Smooth muscle cell (in vitro differentiated cells): ENCODE results near the gene ZFYVE27. TPM values are rescaled to one million over a fixed set of nuclear protein-coding genes. Genes with fewer than 3 reads are reported as not detected.

Experiments
- DNase-seq: peaks from one replicate; lab custom pipeline; 2025; ENCODE audit not compliant: unreplicated experiment; lab: John Stamatoyannopoulos, UW
- H2AFZ ChIP-seq: fragments of 200-600 bp; sonication (generic); 2 replicates; pipeline ENCODE4 v1.6.0; 2016; ENCODE audit warnings: antibody characterized with exemption, low read depth, mild to moderate bottlenecking
- H3F3A ChIP-seq: fragments of 200-600 bp; sonication (generic); 2 replicates; pipeline ENCODE4 v1.6.0; 2017; ENCODE audit warnings: antibody characterized with exemption, low read depth
- H3K27ac ChIP-seq: fragments of 200-600 bp; sonication (generic); 2 replicates; pipeline ENCODE4 v1.5.1; 2016; ENCODE audit warnings: low read depth, mild to moderate bottlenecking
- H3K27me3 ChIP-seq: fragments of 200-600 bp; sonication (generic); 2 replicates; pipeline ENCODE4 v1.6.1; 2016; ENCODE audit warnings: low read depth, mild to moderate bottlenecking
- H3K36me3 ChIP-seq: fragments of 200-600 bp; sonication (generic); 2 replicates; pipeline ENCODE4 v1.5.1; 2016; ENCODE audit warnings: low read depth
- H3K4me1 ChIP-seq: fragments of 200-600 bp; sonication (generic); 2 replicates; pipeline ENCODE4 v1.5.1; 2016; ENCODE audit warnings: low read depth
- H3K4me2 ChIP-seq: fragments of 200-600 bp; sonication (generic); 2 replicates; pipeline ENCODE4 v1.6.0; 2016; ENCODE audit warnings: mild to moderate bottlenecking
- H3K4me3 ChIP-seq: fragments of 200-600 bp; sonication (generic); 2 replicates; pipeline ENCODE4 v1.5.1; 2016; ENCODE audit warnings: mild to moderate bottlenecking
- H3K79me2 ChIP-seq: fragments of 200-600 bp; sonication (generic); 2 replicates; pipeline ENCODE4 v1.6.0; 2016; ENCODE audit warnings: low read depth, mild to moderate bottlenecking
- H3K9ac ChIP-seq: fragments of 200-600 bp; sonication (generic); 2 replicates; pipeline ENCODE4 v1.6.0; 2016; ENCODE audit warnings: low read depth
- H3K9me3 ChIP-seq: fragments of 200-600 bp; sonication (generic); replicated peaks from 2 replicates; pipeline ENCODE4 v1.5.1; 2016; ENCODE audit warnings: low read depth
- H4K20me1 ChIP-seq: fragments of 200-600 bp; sonication (generic); 2 replicates; pipeline ENCODE4 v1.6.0; 2016; ENCODE audit warnings: low read depth
- WGBS: methylation state at CpG from one replicate; pipeline ENCODE4 v1.1.7; 2016; ENCODE audit warnings: low lambda C conversion rate; 5-methylcytosine and 5-hydroxymethylcytosine counted together
- polyA plus RNA-seq: library from polyadenylated mRNA; unstranded; fragments of >200 nt; fragmentation: Nextera tagmentation; extraction: Ambion mirVana; gene quantifications from 2 replicates; pipeline ENCODE4 v1.2.1, GENCODE V29; 2016
- total RNA-seq: library from RNA; depleted of rRNA; stranded (reverse); fragments of >200 nt; gene quantifications from 2 replicates; pipeline ENCODE4 v1.2.3, GENCODE V29; 2014
- TF ChIP-seq, protein P1 (sequence below): fragments of 200-600 bp; sonication (generic); IDR thresholded peaks from 2 replicates; pipeline ENCODE4 v1.5.1; 2017; ENCODE audit warnings: borderline replicate concordance, mild to moderate bottlenecking, antibody characterized with exemption; ENCODE audit not compliant: insufficient read depth, poor library complexity, severe bottlenecking

The ZFYVE27 gene
- total and polyA plus RNA-seq, 2 experiments from 2014 or later, result 7.0 to 11.4 TPM

DNA sequence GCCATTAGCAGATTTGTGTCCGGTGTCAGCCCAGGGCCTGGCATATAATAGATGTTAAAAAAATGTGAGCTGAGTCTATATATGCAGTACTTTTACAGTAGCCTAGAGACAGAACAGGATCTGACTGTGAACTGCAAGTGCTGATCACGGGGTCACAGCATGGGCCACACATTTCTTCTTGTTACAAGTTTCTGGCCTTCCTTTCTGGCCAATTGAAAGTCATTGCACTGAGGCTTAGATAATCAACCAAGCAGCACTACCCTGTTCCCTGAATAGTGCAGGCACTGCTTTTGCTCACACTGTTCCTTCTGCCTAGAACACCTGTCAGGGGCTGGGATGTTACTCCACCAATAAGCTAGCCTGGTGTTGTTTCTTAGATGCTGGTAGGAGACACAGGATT, 28.8 kb upstream of the ZFYVE27 start:
- Histone ChIP-seq H4K20me1 (no peaks in the 10 kb centered on the region), H3K79me2 (no peaks in the 10 kb centered on the region)
- WGBS, result 90% methylated on average over 2 of the region's 2 CpGs

DNA sequence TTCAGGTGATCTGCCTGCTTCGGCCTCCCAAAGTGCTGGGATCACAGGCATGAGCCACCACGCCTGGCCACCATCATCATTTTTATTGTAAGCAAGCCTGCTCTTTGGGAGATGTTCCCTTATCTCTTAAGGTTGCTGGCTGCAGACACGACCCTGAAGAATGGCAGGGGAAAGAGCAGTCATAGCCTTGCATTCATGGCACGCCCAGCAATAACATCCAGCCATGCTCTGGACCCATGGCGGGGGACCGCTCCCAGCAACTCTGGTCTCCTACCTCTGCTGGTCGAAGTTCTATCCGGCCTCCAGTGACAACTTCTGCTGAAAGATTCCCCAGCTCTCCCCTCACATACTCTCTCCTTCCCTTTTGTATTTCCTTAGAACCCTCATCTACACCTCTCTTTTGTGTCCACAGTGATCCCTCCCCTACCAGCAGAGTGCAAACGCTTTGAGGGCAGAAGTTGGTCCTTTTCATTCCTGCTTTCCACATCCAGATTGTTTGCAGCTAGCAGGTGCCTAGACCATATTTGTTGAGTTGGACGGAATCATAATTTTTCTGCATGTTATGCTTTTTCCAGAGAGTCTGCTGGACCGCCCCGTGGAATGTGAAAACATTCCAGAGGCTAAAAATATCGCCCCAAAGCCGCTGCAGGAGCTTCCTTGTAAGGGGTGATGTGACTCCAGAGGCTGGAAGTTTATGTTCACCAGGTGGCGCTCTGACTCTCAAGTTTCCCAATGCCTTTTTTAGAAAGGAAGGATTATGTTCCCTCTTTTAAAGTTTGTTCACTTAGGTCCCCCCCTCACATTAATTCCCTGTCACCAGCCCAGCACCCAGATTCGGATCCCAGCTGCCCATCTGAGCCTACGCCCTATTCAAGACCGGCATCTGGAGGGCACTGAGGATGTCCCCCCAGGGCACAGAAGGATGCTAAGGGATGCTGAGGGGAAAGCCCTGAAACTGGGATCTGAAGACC, 27.7 kb upstream of the ZFYVE27 start:
- Histone ChIP-seq H3K27ac (no peak overlapping the region), H3K9me3 (no peaks in the 10 kb centered on the region), H3K4me3 (no peak overlapping the region), H3K27me3 (no peaks in the 10 kb centered on the region), H3K4me1 (peaks cover 8% of the 10 kb centered on the region), H3K79me2 (no peaks in the 10 kb centered on the region), H3K4me2 (no peak overlapping the region), H3K36me3 (no peaks in the 10 kb centered on the region), H3K9ac (no peak overlapping the region), H4K20me1 (no peaks in the 10 kb centered on the region), H3F3A (no peaks in the 10 kb centered on the region), H2AFZ (no peak overlapping the region)
- no peak for DNase-seq
- TF ChIP-seq, protein P1, sequence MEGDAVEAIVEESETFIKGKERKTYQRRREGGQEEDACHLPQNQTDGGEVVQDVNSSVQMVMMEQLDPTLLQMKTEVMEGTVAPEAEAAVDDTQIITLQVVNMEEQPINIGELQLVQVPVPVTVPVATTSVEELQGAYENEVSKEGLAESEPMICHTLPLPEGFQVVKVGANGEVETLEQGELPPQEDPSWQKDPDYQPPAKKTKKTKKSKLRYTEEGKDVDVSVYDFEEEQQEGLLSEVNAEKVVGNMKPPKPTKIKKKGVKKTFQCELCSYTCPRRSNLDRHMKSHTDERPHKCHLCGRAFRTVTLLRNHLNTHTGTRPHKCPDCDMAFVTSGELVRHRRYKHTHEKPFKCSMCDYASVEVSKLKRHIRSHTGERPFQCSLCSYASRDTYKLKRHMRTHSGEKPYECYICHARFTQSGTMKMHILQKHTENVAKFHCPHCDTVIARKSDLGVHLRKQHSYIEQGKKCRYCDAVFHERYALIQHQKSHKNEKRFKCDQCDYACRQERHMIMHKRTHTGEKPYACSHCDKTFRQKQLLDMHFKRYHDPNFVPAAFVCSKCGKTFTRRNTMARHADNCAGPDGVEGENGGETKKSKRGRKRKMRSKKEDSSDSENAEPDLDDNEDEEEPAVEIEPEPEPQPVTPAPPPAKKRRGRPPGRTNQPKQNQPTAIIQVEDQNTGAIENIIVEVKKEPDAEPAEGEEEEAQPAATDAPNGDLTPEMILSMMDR, result peak; percentile 62
- WGBS, result 37% methylated on average over 18 of the region's 18 CpGs

More for the DNA sequence above, 28.8 kb upstream of the ZFYVE27 start:
- Histone ChIP-seq H3K4me2 (no peak overlapping the region), H3K27ac (no peak overlapping the region), H3K4me1 (peaks cover 5% of the 10 kb centered on the region), H3K9ac (no peak overlapping the region), H3K36me3 (no peaks in the 10 kb centered on the region), H3K9me3 (no peaks in the 10 kb centered on the region), H3K4me3 (no peak overlapping the region), H3F3A (no peaks in the 10 kb centered on the region), H3K27me3 (no peaks in the 10 kb centered on the region), H2AFZ (no peak overlapping the region)
- TF ChIP-seq, protein P1, result no peak
- DNase-seq, result no peak

DNA sequence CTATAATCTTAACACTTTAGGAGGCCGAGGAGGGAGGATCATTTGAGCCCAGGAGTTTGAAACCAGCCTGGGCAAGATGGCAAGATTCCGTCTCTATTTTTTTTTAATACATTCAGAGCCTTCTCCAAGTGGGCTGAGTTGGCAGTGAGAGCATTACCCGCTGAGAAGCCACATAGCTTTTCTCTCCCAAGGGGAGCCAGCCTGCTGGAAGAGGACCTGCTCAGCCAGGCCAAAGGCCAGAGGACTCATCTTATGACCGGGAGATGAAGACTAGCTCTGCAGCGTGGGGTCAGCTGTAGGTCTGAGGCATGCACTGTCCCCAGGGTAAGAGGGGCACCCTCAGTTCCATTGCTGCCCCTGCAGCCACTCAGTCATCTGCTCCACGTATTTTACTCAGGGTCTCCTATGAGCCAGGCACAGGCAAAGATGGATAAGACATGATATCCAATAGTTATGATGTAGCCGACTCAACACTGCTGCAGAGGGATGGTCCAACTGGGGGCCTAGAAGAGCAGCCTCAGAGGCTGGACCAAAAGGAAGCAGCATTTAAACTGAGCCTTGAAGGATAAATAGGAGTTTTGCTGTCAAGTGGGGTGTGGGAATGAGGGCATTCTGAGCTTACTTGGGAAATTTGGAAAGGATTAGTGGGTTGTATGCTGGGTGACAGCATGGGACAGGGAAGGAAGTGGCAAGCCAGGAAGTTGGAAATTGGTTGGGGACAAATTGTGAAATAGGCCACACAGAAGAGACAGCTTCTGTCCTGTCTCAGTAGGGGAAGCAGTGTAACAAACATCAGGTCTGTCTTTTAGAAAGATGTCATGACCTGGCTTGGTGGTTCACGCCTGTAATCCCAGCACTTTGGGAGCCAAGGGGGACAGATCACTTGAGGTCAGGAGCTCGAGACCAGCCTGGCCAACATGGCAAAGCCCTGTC, 25.0 kb upstream of the ZFYVE27 start:
- no peaks in the 10 kb centered on the region for H3K9me3 ChIP-seq
- peaks cover 25% of the 10 kb centered on the region for H3K4me1 ChIP-seq
- H4K20me1 ChIP-seq, result peaks cover 14% of the 10 kb centered on the region
- TF ChIP-seq, protein P1, result no peak
- no peak overlapping the region for H3K4me3 ChIP-seq
- no peaks in the 10 kb centered on the region for H3K36me3 ChIP-seq
- H2AFZ ChIP-seq, result no peak overlapping the region
- H3K4me2 ChIP-seq, result no peak overlapping the region
- no peak overlapping the region for H3K9ac ChIP-seq
- 93% methylated on average over 9 of the region's 9 CpGs for whole genome bisulfite sequencing
- H3F3A ChIP-seq, result no peaks in the 10 kb centered on the region
- no peaks in the 10 kb centered on the region for H3K27me3 ChIP-seq
- H3K79me2 ChIP-seq, result peaks cover 16% of the 10 kb centered on the region
- H3K27ac ChIP-seq, result no peak overlapping the region
- DNase-seq, result no peak
